ENCODE results near the gene HS6ST1.
"Not testable (repeated sequence)": the region's sequence is repeated elsewhere in the genome, so short reads cannot be mapped to it uniquely, and the experiment has no call there.

The HS6ST1 gene

DNA sequence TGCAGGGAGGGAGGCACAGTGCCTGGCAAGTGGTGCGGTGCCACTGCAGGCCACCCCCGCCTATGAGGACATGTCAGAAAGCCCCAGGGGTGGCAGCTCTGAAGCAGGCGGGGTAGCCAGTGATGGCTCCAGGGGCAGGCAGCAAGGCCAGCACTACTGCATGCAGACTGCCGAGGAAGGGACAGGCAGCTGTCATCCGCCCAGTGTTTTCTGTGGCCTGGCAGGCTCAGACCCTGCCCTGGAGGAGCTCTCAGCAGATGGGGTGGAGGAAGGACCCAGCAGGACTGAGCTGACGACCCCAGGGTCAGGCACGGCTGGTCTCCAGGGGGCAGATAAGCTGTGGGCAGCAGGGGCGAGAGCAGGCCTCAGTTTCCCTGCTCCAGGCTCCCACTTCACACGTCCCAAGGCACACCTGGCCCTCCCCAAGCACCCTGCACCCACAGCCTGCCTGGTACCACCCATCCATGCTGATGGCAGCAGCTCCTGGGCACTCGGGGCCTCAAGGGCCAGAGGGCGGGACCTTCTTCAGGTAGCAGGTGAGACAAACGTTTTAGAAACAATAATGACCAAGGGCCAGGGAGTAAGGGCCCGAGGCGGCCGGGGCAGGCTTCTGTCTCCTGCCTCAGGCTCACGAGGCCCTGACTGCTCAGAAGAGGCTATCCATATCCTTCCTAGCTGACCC, 48.5 kb downstream of the HS6ST1 start:
- DNase-seq (ENCODE audit: low read depth, low spot score) = no peak

DNA sequence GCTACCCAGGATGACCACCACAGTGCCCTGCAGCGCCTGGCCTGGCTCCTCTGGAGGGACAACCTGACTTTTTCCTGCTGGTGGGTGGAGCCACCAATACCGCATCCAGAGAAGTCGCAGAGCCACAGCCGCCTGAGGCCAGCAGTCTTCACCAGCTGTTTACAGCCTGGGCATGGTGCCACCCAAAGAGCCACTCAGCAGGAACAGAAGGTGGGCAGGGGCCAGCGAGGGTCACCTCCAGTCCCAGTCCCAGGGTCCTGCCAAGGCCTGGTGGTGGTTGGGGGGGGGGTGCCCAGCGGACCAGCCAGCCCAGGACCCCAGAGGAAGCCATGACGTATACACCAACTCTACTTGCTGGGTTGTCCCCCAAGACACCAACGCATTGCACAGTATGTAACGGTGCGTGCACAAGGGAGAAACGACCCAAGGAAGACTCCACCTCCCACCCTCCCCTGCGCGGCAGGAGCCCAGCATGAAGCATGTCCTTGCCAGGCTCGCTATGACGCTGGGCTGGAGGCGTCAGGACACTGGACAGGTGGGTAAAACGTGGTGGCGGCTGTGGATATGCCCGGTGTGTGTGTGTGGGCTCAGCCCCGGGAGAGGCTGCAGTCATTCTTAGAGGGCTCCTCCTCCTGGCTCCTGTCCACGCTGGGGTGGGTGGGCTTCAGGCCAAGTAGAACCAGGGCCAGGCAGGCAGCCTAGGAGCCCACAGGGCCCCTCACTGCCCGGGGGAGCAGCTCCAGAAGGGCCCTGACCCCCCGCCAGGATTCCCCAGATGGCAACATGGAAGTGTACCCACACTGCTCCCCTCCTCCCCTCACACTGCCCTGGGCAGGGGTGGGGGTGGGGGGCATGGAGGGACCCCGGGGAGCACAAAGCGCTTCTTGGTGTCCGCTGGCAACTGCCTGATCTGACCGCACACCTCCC, 49.3 kb downstream of the HS6ST1 start:
- no peak for DNase-seq (ENCODE audit: low read depth, low spot score)

- DNase-seq (ENCODE audit: low read depth, low spot score) = not testable (repeated sequence)
These were observed 50.1 kb downstream of the HS6ST1 start for GRCh38 chr2:128268611-128269010.

DNA sequence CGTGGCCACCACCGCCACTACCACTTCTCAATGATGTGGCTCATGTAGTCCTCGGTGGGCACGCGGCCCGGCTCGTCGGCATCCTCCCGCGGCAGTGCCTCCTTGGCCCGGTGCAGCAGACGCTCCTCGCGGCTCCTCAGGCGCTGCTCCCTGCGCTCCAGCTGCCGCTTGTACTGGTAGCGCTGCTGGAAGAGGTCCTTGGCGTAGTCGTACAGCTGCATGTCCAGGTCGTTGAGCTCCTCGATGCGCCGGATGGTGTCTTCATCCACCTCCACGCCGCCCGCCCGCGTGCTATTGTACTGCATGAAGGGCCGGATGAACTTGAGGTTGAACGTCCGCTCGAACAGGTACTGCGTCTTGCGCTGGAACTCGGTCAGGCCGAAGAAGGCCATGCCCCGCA, 50.5 kb downstream of the HS6ST1 start:
- not testable (repeated sequence) for DNase-seq (ENCODE audit: low read depth, low spot score)

DNA sequence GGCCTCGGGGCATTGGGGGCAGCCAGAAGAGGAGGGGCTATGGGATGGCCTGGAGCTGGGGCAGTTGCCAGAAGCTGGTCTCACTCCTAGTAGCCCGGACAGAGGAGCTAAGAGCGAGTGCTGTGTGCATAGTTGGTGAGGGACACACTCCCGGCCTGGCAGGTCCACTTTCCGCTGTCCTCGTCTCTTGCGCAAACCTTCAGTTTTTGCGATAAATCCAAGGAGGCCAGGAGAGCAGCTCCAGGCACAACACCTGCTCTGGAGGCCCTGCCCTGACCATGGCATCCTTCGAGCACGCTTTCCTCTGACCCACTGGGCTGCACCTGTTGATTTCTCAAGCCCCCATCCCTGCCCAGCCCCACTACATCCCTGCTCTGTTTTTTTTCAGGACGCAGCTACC, 51.0 kb downstream of the HS6ST1 start:
- not testable (repeated sequence) for DNase-seq (ENCODE audit: low read depth, low spot score)

DNA sequence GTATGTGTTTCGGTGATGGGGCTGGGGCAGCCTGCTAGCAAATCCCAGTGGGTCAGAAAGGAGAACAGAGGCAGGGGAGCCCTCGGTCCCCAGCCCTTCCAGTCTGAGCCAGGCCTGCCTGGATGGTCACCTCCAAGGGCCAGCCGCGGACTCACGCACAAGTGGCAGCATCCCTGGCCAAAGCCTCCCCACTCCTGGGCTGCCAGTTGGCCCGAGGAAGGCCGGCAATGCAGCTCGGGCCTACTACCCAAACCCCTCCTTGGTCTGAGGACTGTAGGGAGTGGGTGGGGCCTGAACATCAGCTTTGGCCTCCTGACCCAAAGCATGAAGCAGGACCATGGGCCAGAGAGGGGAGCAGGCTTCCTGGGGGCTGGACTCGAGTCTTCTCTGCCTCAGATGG, 51.5 kb downstream of the HS6ST1 start:
- not testable (repeated sequence) for DNase-seq (ENCODE audit: low read depth, low spot score)

- not testable (repeated sequence) for DNase-seq (ENCODE audit: low read depth, low spot score)
These were observed 52.2 kb downstream of the HS6ST1 start for GRCh38 chr2:128266463-128266862.

DNA sequence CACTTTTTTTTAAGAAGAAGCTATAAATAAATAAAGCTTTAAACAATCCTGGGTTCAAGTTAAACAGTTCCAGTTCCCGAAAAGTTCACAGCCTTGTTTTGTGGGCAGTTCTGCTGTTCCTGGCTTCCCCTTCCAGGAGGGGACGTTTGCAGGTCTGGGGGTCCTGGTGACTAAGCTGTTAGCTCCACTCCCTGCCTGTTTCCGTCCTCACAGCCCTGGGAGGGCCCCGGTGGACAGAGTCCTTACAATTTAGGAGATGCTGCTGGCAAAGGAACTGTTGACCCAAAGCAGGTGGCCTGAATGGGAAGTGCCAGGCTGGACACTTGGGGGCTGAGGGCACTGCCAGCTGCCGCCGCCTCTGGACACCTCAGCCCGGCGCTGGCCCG, 53.1 kb downstream of the HS6ST1 start:
- DNase-seq (ENCODE audit: low read depth, low spot score) = not testable (repeated sequence)

DNA sequence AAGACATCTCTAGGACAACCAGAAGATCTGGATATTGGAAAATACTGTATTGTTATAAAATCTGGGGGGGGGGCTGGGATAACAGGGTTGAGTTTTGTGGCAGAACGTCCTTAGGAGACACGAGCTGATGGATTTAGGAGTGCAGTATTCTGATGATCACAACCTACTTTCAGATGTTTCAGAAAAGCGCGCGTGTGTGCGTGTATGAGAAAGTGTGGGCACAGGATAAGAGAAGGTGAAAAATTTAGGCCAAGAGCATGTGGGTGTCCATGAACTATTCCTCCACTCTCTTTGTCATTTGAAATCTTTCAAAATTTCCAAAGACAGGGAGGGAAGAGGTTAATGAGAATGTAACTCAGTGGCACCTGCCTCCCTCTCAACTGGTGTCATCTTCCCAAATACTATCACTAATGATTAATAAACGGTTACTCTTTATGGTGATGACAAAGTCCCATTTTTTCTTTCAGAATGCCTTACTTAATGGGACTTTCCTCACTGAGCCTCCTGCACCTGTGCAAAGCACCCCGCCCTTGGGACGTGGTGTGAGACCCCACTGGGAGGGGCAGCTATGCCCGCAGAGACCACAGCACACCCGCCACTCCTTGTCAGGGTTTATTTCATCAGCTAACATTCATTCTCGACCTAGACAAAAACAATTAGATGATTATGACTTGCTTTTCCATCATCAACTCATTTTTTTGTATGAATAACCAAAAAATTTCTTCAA, 53.6 kb downstream of the HS6ST1 start:
- no peak for DNase-seq (ENCODE audit: low read depth, low spot score)

DNA sequence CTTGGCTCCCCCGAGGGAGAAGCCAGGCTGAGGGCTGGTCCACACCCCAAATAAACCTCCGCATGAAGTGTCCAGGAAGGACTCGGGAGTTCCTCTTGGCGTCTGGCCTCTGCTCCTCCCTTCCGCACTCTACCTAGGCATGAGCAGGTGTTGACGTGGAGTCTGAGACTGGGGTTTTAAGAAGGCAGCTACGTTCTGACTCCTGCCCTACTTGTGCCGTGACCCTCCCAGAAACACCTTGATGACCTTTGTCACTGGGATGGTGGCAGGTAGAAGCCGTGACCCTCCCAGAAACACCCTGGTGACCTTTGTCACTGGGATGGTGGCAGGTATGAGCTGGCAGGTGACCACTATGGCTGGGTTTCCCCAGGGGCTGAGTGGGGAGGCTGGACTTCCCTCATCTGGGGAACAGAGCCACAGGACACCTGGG, 54.8 kb downstream of the HS6ST1 start:
- DNase-seq (ENCODE audit: low read depth, low spot score) = no peak

- no peak for DNase-seq (ENCODE audit: low read depth, low spot score)
These were observed 56.1 kb downstream of the HS6ST1 start for GRCh38 chr2:128262315-128263253.

- no peak for DNase-seq (ENCODE audit: low read depth, low spot score)
These were observed 57.2 kb downstream of the HS6ST1 start for GRCh38 chr2:128261245-128262128.

- DNase-seq (ENCODE audit: low read depth, low spot score) = peak; percentile 69
These were observed 58.2 kb downstream of the HS6ST1 start for GRCh38 chr2:128260239-128261138.

GRCh38 chr2:128259585-128259984, 59.1 kb downstream of the HS6ST1 start:
- DNase-seq (ENCODE audit: low read depth, low spot score) = no peak

DNA sequence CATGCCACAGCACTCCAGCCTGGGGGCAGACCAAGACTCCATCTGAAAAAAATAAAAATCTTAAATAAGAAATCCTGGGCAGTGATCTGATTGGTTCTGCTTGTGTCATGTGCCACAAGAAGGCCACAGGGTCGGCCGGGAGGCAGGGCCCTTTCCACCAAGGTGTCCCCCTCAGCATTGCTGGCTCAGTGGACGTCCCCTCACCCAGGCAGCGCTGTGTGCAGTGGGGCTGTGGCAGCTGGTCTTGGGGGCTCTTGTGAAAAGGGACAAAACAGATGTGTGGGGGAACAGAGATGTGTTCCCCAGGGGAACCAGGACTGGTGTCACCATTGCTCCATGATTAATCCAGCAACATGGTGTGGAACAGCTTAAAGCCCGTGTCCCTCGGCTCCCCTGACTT, 60.5 kb downstream of the HS6ST1 start:
- DNase-seq (ENCODE audit: low read depth, low spot score) = no peak

DNA sequence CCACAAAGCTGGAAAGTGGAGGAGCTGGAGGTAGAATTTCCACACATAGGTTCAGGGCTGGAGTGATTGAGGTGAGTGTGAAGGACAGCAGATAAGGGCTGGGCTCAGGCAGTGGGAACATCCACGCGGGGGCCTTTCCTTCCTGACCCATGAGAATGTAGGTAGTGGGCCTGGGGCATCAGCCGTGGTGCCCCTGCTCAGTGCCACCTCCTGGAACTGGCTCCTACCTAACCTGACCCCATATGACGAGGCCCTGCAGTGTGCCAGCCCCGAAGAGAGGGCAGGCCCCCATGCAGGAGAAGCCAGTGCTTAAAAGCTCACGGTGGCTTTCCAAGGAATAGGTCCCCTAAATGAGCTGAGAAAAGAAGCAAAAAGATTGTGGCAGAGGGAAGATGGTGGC, 66.2 kb downstream of the HS6ST1 start:
- DNase-seq (ENCODE audit: low read depth, low spot score) = no peak

- not testable (repeated sequence) for DNase-seq (ENCODE audit: low read depth, low spot score)
These were observed 66.6 kb downstream of the HS6ST1 start for GRCh38 chr2:128252086-128252485.

GRCh38 chr2:128250229-128251025, 68.2 kb downstream of the HS6ST1 start:
- no peak for DNase-seq (ENCODE audit: low read depth, low spot score)

Data from smooth muscle cell of the brain vasculature (primary cell).